T-helper 22 cell (primary cell): ENCODE results near the gene NKAIN2.

Experiments used
- DNase-seq: peaks from one replicate; pipeline ENCODE4 v3.0.0-alpha.2; 2020; ENCODE audit warnings: low read depth

NKAIN2 gene

GRCh38 chr6:124590001-124590400 is 786.3 kb downstream of the NKAIN2 start:
- DNase-seq = no peak

GRCh38 chr6:124599656-124600055 is 796.0 kb downstream of the NKAIN2 start:
- no peak for DNase-seq

- DNase-seq = no peak
Measured at GRCh38 chr6:124604719-124605118, 801.1 kb downstream of the NKAIN2 start.

- DNase-seq = no peak
Measured at GRCh38 chr6:124607119-124607627, 803.5 kb downstream of the NKAIN2 start.

- DNase-seq = no peak
Measured at GRCh38 chr6:124613031-124613430, 809.4 kb downstream of the NKAIN2 start.

GRCh38 chr6:124622351-124622750 is 818.7 kb downstream of the NKAIN2 start:
- DNase-seq = no peak

GRCh38 chr6:124633655-124634054 is 830.0 kb downstream of the NKAIN2 start:
- DNase-seq = no peak

- DNase-seq = no peak
Measured at GRCh38 chr6:124640432-124640831, 836.8 kb downstream of the NKAIN2 start.

- no peak for DNase-seq
Measured at GRCh38 chr6:124655866-124656265, 852.2 kb downstream of the NKAIN2 start.

GRCh38 chr6:124658053-124658452 is 854.4 kb downstream of the NKAIN2 start:
- DNase-seq = no peak

GRCh38 chr6:124659427-124659826 is 855.8 kb downstream of the NKAIN2 start:
- no peak for DNase-seq

- no peak for DNase-seq
Measured at GRCh38 chr6:124660185-124660584, 856.5 kb downstream of the NKAIN2 start.

GRCh38 chr6:124661097-124661661 is 857.5 kb downstream of the NKAIN2 start:
- no peak for DNase-seq

GRCh38 chr6:124668028-124668427 is 864.4 kb downstream of the NKAIN2 start:
- DNase-seq = no peak

- no peak for DNase-seq
Measured at GRCh38 chr6:124669713-124670480, 866.2 kb downstream of the NKAIN2 start.

GRCh38 chr6:124670801-124671200 is 867.1 kb downstream of the NKAIN2 start:
- no peak for DNase-seq

- DNase-seq = no peak
Measured at GRCh38 chr6:124671324-124671723, 867.7 kb downstream of the NKAIN2 start.

- no peak for DNase-seq
Measured at GRCh38 chr6:124674042-124674441, 870.4 kb downstream of the NKAIN2 start.

GRCh38 chr6:124676033-124676432 is 872.4 kb downstream of the NKAIN2 start:
- no peak for DNase-seq

- DNase-seq = no peak
Measured at GRCh38 chr6:124677874-124678273, 874.2 kb downstream of the NKAIN2 start.

- DNase-seq = no peak
Measured at GRCh38 chr6:124679387-124679786, 875.7 kb downstream of the NKAIN2 start.

- DNase-seq = no peak
Measured at GRCh38 chr6:124682751-124683150, 879.1 kb downstream of the NKAIN2 start.

- DNase-seq = no peak
Measured at GRCh38 chr6:124683507-124683906, 879.8 kb downstream of the NKAIN2 start.

- no peak for DNase-seq
Measured at GRCh38 chr6:124684621-124685020, 881.0 kb downstream of the NKAIN2 start.
